KG1 (cell line): ENCODE data around the gene MDC1.
A peak's percentile ranks its signal among the peaks of the same experiment; 100 is the strongest.
"Not testable (repeated sequence)": the region's sequence is repeated elsewhere in the genome, so short reads cannot be mapped to it uniquely, and the experiment has no call there.

ENCODE experiments used
- DNase-seq: peaks from one replicate; lab custom pipeline; 2025; lab: John Stamatoyannopoulos, UW

Gene MDC1

DNA sequence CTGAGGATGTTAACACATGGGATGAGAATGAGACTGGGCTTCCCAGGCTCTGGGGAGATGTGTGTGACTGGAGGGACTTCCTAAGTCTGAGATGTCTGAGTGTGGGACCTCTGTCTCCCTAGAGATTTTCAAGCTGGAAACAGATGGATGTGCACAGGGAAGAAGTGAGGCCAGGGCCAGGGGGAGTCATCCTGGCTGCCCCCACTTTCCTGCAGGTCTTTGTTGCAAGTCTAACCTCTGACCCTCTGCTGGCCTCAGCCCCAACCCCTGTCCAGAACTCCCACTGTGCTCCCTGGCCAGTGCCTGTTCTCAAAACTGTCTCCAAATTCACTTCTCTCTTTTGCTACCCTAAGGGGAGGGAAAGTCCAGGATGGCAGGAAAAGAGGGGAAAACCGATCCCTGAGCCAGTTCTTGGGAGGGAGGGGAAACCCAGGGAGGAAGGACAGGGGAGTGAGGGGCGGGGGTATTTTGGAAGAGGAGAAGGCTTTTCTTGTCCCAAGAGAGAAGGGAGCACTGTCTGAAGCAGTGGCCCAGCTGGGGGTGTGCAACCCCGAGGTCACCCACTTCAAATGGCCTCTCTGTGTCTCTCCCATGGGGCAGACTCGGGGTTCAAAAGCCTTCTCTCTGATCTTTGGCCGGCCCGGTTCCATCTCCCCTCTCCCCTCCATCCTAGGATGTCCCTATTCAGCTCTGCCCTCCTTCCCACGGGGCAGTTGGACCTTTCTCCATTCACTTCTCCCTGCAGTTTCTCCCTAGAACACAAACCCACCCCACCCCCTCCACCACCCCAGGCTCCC lies 33.7 kb downstream of the MDC1 start:
- no peak for DNase-seq

GRCh38 chr6:30682143-30683117 lies 34.7 kb downstream of the MDC1 start:
- peak; percentile 92 for DNase-seq

DNA sequence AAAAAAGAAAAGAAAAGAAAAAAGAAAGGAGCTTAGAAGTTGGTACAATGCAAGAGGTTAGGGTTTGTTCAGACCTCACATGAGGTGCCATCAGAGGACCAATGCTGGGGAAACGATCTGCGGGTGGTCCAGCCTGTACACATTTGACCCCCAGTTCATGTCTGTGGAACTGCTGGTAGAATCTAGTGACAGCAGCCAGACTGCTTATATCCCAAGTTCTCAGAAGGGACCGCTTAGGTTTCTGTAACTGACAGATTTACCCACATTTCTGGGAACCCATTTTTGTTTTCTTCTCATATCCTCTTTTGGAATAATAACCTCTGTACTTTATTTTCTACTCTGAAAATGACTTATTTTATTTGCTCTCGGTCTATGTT lies 35.3 kb downstream of the MDC1 start:
- no peak for DNase-seq

DNA sequence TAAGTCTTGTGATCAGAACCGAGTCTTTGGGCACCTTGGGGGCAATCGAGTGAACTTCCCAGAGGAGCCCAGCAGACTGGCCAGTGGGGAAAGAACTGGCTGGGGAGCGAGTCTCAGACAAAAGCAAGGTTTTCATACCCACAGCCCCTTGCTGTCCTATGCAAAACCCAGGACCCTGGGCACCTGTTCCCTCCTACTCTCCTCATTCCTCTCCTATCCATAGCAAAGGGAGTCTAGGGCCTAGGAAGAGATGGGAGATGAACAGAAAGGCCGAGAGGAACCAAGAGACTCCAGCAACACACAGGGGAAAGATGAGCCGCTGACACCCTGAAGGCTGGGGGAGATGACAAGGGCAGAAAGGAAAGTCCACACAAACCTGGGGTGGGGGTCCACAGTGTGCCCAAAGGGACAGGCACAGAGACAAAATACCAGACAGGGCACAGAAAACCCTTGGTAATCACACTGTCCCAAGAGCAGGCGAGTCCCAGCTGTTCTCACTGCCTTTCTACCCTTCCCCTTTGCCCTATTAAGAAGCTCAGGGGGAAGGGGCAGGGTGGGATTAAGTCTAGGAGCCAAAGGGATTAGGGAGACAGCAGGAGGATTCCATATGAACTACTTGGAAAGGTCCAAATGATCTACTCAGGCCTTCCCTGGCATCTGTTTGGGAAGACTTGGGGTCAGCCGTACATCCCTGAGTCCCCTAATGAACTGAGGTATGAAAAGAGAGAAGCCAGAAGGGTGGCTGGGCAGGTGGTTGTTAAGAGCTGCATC lies 37.1 kb downstream of the MDC1 start:
- DNase-seq, result no peak

- peak; percentile 64 for DNase-seq
Observed at GRCh38 chr6:30678964-30679726, 37.9 kb downstream of the MDC1 start.

DNA sequence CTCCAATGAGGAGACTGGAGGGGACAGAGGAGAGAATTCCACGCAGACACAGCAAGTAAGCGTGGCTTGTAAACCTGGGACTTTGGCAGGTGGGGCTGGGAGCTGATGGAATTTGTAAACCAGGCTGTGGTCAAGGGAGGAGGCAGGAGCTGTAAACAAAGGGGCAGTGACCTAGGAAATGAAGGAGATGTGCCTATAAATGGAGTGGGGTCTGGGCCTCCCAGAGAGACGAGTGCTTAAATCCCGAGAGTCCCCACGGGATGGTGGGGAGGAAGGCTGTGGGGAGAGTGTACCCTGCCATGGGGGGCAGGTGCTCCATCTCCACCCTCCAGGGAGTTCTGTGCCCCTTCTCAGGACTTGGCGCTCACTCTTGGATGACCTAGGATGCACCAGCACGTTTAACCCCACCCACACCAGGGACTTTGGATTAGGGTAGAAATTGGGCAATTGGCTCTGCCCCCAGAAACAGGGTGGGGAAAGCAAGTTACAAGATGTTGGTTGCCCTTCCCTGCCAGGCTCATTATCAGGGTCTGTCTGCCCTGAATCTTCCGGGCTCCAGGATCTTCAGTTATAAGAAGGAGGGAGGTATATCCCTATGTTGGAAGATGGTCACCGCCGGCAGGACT lies 40.3 kb downstream of the MDC1 start:
- DNase-seq, result no peak

DNA sequence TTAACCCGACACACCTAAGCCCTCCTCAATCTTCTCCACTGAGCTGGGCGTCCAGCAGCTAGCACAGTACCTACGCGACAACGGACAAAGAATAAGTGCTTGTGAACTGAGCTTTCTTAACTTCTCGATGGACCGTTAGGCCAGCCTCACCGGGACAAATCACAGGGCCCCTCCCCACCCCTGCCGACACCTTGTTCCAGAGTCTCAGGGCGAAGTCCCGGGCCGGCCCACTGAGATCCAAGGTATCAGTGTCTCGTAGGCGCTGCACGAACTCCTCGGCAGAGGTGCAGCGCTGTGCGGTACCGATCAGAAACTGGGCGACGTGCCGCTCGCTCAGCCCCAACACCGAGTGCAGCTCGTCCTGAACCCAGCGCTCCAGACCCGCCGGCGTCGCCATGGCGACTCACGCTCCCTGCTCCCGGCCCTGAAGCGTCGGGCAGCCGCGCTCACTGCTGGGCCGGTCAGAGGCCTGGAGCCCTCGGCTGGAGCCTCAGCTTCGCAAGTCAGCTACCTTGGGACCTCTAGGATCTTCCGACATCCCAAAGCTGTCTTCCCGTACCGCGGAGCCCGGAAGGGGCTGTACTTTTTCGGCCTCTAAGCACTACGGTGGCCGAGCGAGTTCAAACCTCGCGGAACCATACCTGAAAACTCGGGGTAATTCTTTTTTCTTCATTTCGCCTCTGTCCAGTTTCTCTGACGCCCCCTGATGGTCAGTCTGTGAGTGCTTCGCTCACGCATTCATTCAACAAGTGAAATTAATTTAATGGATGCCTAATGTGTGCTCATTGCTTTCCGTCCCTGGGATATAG lies 44.4 kb downstream of the MDC1 start, which contains the start of gene DHX16:
DHX16 (minus strand) TSS at position 562 of the 809 bp plus-strand sequence; CDS start at position 397, 165 bp downstream.
- peak; percentile 95 for DNase-seq

DNA sequence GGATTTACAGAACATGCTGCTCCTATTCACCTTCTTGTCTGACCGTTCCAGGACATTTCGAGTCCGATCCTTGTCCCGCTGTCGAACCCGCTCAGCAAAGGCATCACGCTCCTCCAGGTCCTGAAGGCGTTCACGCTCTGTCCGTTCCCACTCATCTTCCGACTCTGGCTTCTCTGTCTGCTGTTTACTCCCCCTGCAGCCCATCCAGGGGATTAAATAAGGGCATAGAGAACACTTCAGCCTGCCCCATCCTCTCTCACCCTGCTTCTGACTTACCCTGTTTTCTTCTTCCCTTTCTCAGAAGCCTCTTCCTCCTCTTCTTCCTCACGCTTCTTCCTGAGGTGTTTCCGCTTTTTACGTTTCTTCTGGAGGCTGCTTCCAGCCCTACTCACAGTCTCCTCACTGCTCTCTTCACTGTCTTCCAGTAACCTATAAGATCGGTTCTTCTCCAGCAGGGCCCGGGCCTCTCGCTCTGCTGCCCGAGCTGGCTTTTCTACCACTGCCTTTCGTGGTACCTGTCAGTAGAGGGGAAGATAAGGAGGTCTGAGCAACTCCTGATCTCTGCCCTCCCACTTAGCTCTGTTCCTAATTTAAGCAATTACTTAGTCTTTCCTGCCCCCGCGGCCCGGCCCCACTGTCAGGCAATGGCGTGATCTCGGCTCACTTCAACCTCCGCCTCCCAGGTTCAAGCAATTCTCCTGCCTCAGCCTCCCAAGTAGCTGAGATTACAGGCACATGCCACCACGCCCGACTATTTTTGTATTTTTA lies 46.1 kb downstream of the MDC1 start:
- DNase-seq, result no peak

DNA sequence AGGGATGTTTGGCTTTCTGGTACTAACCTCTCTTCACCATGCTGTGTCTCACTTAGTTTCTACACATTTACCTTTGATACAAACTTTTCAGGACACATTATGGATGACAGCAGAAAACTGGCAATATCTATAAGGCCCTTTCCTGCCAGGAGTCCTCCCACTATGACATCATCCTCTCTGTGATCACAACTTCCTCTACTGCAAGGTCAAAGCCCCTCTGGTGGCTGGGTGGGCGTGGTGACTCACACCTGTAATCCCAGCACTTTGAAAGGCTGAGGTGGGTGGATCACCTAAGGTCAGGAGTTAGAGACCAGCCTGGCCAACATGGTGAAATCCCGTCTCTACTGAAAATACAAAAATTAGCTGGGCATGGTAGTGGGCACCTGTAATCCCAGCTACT lies 50.8 kb downstream of the MDC1 start:
- not testable (repeated sequence) for DNase-seq

DNA sequence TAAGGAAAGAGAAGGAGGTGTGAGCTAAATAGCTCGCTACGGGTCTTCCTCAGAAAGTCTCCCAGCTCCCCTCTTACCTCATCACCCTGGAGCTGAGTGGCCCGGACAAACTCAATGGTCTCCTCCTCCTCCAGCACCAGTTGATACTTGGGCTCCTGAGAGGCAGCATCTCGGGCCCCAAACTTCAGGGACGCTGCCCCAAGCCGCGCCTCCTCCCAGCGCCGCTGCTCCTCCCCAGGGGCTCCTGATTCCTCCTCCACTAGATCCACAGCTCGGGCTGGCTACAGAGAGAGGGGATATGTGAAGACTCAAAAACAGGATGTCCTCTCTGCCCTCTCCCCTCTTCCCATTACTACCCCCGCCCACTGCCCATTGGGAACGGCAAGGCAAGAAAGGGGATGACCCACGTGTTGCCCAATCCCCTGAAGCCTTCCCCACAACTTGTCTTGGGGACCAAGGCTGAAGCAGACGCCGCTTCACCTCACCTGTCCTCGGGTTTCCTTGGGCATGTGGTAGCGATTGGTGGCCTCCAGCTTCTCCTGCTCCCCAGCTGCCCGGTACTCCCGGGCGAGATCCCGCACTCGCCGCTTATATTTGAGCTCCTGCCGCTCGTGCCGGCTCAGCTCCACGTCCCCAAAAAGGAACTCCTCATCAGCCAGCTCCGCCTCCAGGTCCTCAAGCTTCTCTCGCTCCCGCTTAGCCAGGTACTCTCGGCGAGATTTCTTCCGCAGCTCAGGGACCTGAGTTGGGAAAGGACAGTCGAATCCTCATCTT lies 51.9 kb downstream of the MDC1 start:
- no peak for DNase-seq

- not testable (repeated sequence) for DNase-seq
Observed at GRCh38 chr6:30657922-30658321, 59.2 kb downstream of the MDC1 start.

- DNase-seq, result no peak
Observed at GRCh38 chr6:30657454-30657853, 59.6 kb downstream of the MDC1 start.

DNA sequence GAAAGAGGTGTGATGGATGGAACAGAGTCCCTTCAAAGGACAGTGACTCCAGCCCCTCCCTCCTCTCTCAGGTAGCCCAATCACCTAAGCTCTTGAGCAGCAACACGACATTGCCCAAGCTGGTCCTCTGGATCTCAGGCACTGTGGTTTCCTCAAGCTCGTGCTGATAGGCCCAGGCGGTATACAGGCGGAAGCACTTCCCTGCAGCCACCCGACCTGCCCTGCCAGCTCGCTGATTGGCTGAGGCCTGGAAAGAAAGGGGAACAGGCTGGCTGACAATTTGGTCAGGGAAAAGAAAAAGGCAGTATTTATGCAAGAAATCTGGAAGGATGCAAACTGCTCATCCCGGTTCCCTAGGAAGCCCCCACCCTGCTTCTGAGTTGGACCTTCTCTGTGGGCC lies 60.6 kb downstream of the MDC1 start:
- DNase-seq, result no peak

- no peak for DNase-seq
Observed at GRCh38 chr6:30655743-30656094, 61.4 kb downstream of the MDC1 start.

DNA sequence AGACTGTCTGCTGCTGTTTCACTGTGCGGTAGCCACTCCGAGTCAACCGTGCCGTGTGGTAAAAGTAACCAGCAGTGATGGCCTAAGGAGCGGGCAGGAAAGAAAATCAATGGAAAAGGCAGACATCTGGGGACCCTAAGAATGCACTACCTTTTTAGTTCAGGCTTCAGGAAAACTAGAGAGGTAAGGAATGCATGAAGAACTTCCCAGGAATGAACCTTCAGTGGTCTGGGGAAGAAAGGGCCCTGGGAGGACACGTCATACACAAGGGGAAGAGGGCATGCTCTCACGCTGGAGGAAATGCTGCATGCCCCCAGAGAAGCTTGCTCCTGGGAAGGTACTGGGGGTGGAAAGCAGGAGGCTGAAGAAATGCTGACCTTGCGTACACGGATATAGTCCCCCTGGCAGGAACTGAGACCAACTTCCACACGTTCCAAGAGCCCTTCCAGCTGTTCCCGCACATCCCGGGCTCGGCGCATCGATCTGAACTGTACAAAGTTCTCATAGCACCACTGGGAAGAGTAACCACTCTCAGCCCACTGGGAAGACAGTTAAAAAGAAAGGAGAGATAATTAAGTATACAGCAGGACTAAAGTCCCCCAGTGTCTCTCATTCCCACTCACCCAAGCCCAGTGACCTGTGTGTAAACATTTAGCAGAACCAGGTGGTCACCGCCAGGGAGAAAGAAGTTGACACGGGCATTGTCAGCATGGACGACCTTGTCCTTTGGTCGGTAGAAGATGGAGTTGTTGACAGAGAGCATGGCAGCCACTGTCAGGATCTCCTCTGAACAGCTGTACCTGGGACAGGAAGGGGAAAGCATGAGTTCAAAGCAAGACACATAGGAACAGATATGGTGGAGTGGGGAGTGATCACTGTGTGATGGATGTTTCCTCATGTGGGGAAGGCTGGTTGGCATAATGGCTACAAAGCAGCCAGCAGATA lies 62.0 kb downstream of the MDC1 start:
- DNase-seq, result no peak

- DNase-seq, result no peak
Observed at GRCh38 chr6:30651143-30651542, 65.9 kb downstream of the MDC1 start.
